HepG2 (cell line): ENCODE data around the gene TVP23A. TPM values are rescaled to one million over a fixed set of nuclear protein-coding genes. Genes with fewer than 3 reads are reported as not detected.

Source experiments
- BORCS8-MEF2B ChIP-seq: sonication (generic); formaldehyde crosslinking; IDR thresholded peaks from 2 replicates; pipeline ENCODE4 v1.8.0; 2022; ENCODE audit warnings: mild to moderate bottlenecking, missing genetic modification reagents
- ELF1 ChIP-seq: sonication (generic); formaldehyde crosslinking; IDR thresholded peaks from 2 replicates; pipeline ENCODE4 v1.4.0; 2020; ENCODE audit warnings: missing genetic modification reagents
- HDAC6 ChIP-seq: fragments of 200-600 bp; sonication (generic); IDR thresholded peaks from 2 replicates; pipeline ENCODE4 v1.7.0; 2017; ENCODE audit warnings: mild to moderate bottlenecking, antibody characterized with exemption, low read length, low read depth
- NCOA5 ChIP-seq: sonication (generic); formaldehyde crosslinking; IDR thresholded peaks from 2 replicates; pipeline ENCODE4 v1.4.0; 2020; ENCODE audit warnings: missing genetic modification reagents
- ONECUT2 ChIP-seq: sonication (generic); formaldehyde crosslinking; IDR thresholded peaks from 2 replicates; pipeline ENCODE4 v1.4.0; 2020; ENCODE audit warnings: missing genetic modification reagents
- PLSCR1 ChIP-seq: sonication (generic); formaldehyde crosslinking; IDR thresholded peaks from 2 replicates; pipeline ENCODE4 v1.5.0; 2020; ENCODE audit warnings: missing genetic modification reagents, mild to moderate bottlenecking, borderline replicate concordance
- RCOR2 ChIP-seq: IDR thresholded peaks from 2 replicates; pipeline ENCODE4 v1.6.1; 2016; ENCODE audit warnings: missing biosample characterization, missing genetic modification reagents
- SOX5 ChIP-seq: IDR thresholded peaks from 2 replicates; pipeline ENCODE4 v1.6.1; 2016; ENCODE audit warnings: borderline replicate concordance
- ZBTB10 ChIP-seq: sonication (generic); formaldehyde crosslinking; IDR thresholded peaks from 2 replicates; pipeline ENCODE4 v1.4.0; 2020; ENCODE audit warnings: missing genetic modification reagents, borderline replicate concordance
- ZBTB20 ChIP-seq: sonication (generic); formaldehyde crosslinking; IDR thresholded peaks from 2 replicates; pipeline ENCODE4 v1.8.1; 2023; ENCODE audit warnings: missing genetic modification reagents, low read depth, mild to moderate bottlenecking, borderline replicate concordance
- ZFP82 ChIP-seq: sonication (generic); formaldehyde crosslinking; IDR thresholded peaks from 2 replicates; pipeline ENCODE4 v1.5.1; 2020; ENCODE audit warnings: mild to moderate bottlenecking, missing genetic modification reagents, borderline replicate concordance
- ZHX2 ChIP-seq, 2 experiments: sonication (generic) in 1 of 2; formaldehyde crosslinking in 1 of 2; IDR thresholded peaks; 2 replicates each; pipeline versions ENCODE4 v1.6.1 to v1.9.0; 2014 to 2022; ENCODE audit warnings: antibody characterized with exemption in 1 of 2, borderline replicate concordance in 1 of 2, inconsistent platforms in 1 of 2, low read depth in 1 of 2, missing genetic modification reagents in 1 of 2
- ZNF143 ChIP-seq: sonication (generic); formaldehyde crosslinking; IDR thresholded peaks from 2 replicates; pipeline ENCODE4 v1.4.0; 2020; ENCODE audit warnings: missing genetic modification reagents
- ZNF329 ChIP-seq: sonication (generic); formaldehyde crosslinking; IDR thresholded peaks from 2 replicates; pipeline ENCODE4 v1.9.0; 2021; ENCODE audit warnings: low read depth, mild to moderate bottlenecking, missing genetic modification reagents
- ZNF383 ChIP-seq: sonication (generic); formaldehyde crosslinking; IDR thresholded peaks from 2 replicates; pipeline ENCODE4 v1.4.0; 2020; ENCODE audit warnings: missing genetic modification reagents, mild to moderate bottlenecking, borderline replicate concordance
- ZNF44 ChIP-seq: sonication (generic); formaldehyde crosslinking; IDR thresholded peaks from 2 replicates; pipeline ENCODE4 v1.5.1; 2020; ENCODE audit warnings: mild to moderate bottlenecking, missing genetic modification reagents
- polyA plus RNA-seq, 8 experiments: library from polyadenylated mRNA; depleted of rRNA in 3 of 8; stranded (reverse) in 7 of 8; unstranded in 1 of 8; fragments of >200 nt; fragmentation: Illumina TruSeq in 4 of 8; extraction: Trizol in 4 of 8; gene quantifications; 2 replicates each; pipeline versions ENCODE4 v1.2.1 to v1.2.3, GENCODE V29; 2011 to 2016; ENCODE audit warnings: low read depth in 4 of 8, missing spikeins in 1 of 8, mixed read lengths in 1 of 8; ENCODE audit not compliant: insufficient read depth in 1 of 8
- total RNA-seq, 5 experiments: library from RNA; depleted of rRNA; stranded (reverse); fragments of >200 nt; fragmentation: Illumina TruSeq; extraction: Trizol; gene quantifications; 2 replicates each; pipeline ENCODE4 v1.2.3, GENCODE V29; 2016; ENCODE audit warnings: low read depth in 1 of 5
- TF ChIP-seq, protein P1 (sequence below): sonication (generic); formaldehyde crosslinking; IDR thresholded peaks from 2 replicates; pipeline ENCODE4 v1.5.1; 2020; ENCODE audit warnings: missing genetic modification reagents, mild to moderate bottlenecking, borderline replicate concordance

TVP23A gene
- total and polyA plus RNA-seq, 2 of the 13 experiments (the other 11 are each of a cell fraction or from before 2014, with no cell fraction given), result not detected

DNA sequence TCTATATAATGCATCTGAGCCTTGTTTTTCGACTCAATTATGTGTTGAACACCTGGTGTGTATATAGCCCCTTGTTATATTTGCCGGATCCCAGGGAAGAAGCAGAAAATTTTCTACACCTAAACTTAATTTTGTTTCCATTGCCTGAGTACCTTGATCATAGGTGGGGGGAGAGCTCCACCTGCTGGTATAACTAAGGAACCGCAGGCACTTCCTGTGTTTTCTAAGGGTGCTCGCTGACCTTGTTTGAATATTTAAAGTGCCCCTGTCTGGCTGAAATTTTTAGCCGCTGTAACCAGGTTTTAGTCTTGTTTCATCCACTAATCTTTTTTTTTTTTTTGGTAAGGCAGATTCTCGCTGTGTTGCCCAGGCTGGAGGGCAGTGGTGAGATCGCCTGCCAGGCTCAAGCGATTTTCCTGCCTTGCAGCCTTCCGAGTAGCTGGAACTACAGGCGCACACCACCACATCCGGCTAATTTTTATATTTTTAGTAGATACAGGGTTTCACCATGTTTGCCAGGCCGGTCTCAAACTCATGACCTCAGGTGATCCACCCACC, 81.4 kb downstream of the TVP23A start (continued):
- TF ChIP-seq BORCS8-MEF2B (CRISPR knock-in tag) (no peak), ZBTB20 (CRISPR knock-in tag) (no peak), ONECUT2 (CRISPR knock-in tag) (no peak), ZNF44 (CRISPR knock-in tag) (no peak), SOX5 (CRISPR knock-in tag) (peak; percentile 19; the same call in 1 of the 2 replicates), ZHX2 (IDR thresholded peaks at IDR 0.05; ENCODE audit: low read depth) (no peak), ZHX2 (CRISPR knock-in tag; IDR thresholded peaks at IDR 0.05; ENCODE audit: borderline replicate concordance) (no peak), HDAC6 (no peak), ZBTB10 (no peak), NCOA5 (CRISPR knock-in tag) (no peak), ZNF143 (no peak), PLSCR1 (CRISPR knock-in tag) (no peak), ZNF383 (no peak), ZFP82 (CRISPR knock-in tag) (no peak), ELF1 (CRISPR knock-in tag) (peak; percentile 85), ZNF329 (CRISPR knock-in tag) (no peak), RCOR2 (CRISPR knock-in tag) (no peak)
- TF ChIP-seq, protein P1, sequence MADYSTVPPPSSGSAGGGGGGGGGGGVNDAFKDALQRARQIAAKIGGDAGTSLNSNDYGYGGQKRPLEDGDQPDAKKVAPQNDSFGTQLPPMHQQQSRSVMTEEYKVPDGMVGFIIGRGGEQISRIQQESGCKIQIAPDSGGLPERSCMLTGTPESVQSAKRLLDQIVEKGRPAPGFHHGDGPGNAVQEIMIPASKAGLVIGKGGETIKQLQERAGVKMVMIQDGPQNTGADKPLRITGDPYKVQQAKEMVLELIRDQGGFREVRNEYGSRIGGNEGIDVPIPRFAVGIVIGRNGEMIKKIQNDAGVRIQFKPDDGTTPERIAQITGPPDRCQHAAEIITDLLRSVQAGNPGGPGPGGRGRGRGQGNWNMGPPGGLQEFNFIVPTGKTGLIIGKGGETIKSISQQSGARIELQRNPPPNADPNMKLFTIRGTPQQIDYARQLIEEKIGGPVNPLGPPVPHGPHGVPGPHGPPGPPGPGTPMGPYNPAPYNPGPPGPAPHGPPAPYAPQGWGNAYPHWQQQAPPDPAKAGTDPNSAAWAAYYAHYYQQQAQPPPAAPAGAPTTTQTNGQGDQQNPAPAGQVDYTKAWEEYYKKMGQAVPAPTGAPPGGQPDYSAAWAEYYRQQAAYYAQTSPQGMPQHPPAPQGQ, result no peak
